Epithelial cell of esophagus (primary cell): ENCODE data around the gene CEBPG.

Experiments
- DNase-seq: peaks from one replicate; pipeline ENCODE4 v3.0.0; 2010; ENCODE audit warnings: low read depth
- H3K4me3 ChIP-seq: 2 replicates; pipeline ENCODE4 v1.5.1; 2011; ENCODE audit warnings: mild to moderate bottlenecking, low read length, control low read depth
- CTCF ChIP-seq: IDR thresholded peaks from 2 replicates; pipeline ENCODE4 v1.5.1; 2011; ENCODE audit warnings: low read depth, mild to moderate bottlenecking, low read length, control low read depth, inconsistent platforms; ENCODE audit not compliant: insufficient read depth; ENCODE audit errors: missing control alignments

Gene CEBPG

DNA sequence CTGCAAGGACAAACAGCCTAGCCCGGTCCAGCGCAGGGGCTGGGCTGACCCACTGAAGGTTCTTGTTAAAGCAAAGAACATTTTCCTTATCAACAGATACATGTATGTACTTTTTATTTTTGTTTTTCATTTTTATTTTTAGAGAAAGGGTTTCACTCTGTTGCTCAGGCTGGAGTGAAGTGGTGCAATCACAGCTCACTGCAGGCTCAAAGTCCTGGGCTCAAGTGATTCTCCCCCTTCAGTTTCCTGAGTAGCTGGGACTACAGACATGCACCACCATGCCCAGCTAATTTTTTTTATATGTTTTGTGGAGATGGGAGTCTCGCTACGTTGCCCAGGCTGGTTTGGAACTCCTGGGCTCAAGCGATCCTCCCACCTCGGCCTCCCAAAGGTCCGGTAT, 47.9 kb downstream of the CEBPG start:
- H3K4me3 ChIP-seq = no peak overlapping the region
- no peak for DNase-seq
- TF ChIP-seq CTCF = no peak

GRCh38 chr19:33422369-33423180, 49.1 kb downstream of the CEBPG start:
- DNase-seq = no peak
- H3K4me3 ChIP-seq = no peak overlapping the region
- no peak for TF ChIP-seq CTCF

DNA sequence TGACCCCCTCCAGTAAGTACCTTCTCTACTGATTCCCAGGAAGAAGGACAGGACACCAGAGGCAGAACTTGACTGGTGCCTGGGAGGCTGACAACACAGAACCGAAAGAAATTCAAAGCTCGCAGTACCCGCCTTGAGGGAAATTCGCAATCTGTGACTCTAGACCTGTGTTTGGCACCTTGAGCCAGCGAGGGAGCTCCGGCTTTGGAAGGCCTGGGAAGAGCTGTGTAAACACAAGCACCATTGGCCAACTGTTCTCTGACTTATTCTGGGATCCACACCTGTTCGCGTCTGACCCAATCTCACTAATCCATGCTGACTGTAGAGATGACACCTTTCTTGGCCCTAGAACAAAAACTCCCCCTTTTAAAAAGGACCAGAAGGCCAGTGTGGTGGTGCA, 50.7 kb downstream of the CEBPG start:
- no peak for DNase-seq

GRCh38 chr19:33426621-33427361, 53.3 kb downstream of the CEBPG start:
- no peak for TF ChIP-seq CTCF
- H3K4me3 ChIP-seq = no peak overlapping the region
- DNase-seq = no peak

More for the DNA sequence above, 50.7 kb downstream of the CEBPG start:
- H3K4me3 ChIP-seq = no peak overlapping the region
- no peak for TF ChIP-seq CTCF

GRCh38 chr19:33427801-33428626, 54.5 kb downstream of the CEBPG start:
- H3K4me3 ChIP-seq = no peak overlapping the region
- TF ChIP-seq CTCF = no peak
- DNase-seq = no peak

DNA sequence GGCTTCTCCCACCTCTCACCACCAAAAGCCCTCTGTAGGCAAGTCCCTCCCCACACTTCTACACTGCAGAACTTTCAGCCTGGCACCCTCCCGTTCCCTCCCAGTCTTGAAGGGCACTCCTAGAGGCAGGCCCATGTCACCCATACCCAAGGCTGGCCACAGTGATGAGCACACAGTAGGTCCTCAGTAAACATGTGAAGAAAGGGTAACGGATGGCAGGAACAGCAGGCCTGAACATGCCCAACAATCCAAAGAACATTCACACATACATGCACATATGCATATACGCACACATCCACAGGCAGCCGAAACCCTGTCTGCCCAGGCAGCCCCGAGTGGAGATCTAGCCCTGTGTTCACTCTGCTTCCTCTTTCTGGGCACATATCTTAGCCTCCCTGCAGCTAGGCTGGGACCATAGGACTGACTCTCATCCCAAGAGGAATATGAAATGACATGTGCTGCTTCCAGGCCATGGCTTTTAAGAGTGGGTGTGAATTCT, 55.2 kb downstream of the CEBPG start:
- TF ChIP-seq CTCF = no peak
- no peak for DNase-seq
- H3K4me3 ChIP-seq = no peak overlapping the region
